Naive thymus-derived CD4-positive, alpha-beta T cell (primary cell): Measurements from ENCODE around the gene SLCO3A1. TPM values are rescaled to one million over a fixed set of nuclear protein-coding genes. Genes with fewer than 3 reads are reported as not detected.

Experiments used
- ATAC-seq: fragments of 150-1000 bp; cut with Tn5 transposase; 2 replicates; pipeline ENCODE4 v1.10.0; 2021; ENCODE audit warnings: mild to moderate bottlenecking, moderate library complexity
- CTCF ChIA-PET: fragments of 350-600 bp; sonication (Branson Sonifier 250); formaldehyde crosslinking; loops from one replicate; lab custom pipeline; 2021; ENCODE audit warnings: antibody characterized with exemption; lab: Charles Lee
- POLR2A ChIA-PET: fragments of 350-600 bp; sonication (Branson Sonifier 250); formaldehyde crosslinking; loops from one replicate; lab custom pipeline; 2021; ENCODE audit warnings: antibody characterized with exemption, inconsistent platforms; lab: Charles Lee
- DNase-seq, 9 donors: peaks; one replicate each; pipeline versions ENCODE4 v3.0.0 to v3.0.0-alpha.2; 2020 to 2022; ENCODE audit warnings: mixed read lengths in 1 of 9
- H3K27ac ChIP-seq: one replicate; pipeline ENCODE4 v1.7.0; 2013; ENCODE audit warnings: mild to moderate bottlenecking, low read depth, low read length, moderate library complexity
- H3K27me3 ChIP-seq, 2 donors: one replicate each; pipeline ENCODE4 v1.7.0; 2013; ENCODE audit warnings: low read length in 2 of 2, mild to moderate bottlenecking in 2 of 2, moderate library complexity in 2 of 2; ENCODE audit not compliant: control insufficient read depth in 2 of 2, insufficient read depth in 2 of 2
- H3K36me3 ChIP-seq, 3 experiments: 1 replicate in 2 of 3; 2 replicates in 1 of 3; pipeline ENCODE4 v1.7.0; 2013; ENCODE audit warnings: low read length in 3 of 3, mild to moderate bottlenecking in 3 of 3, moderate library complexity in 1 of 3; ENCODE audit not compliant: insufficient read depth in 3 of 3, control insufficient read depth in 2 of 3
- H3K4me1 ChIP-seq, 2 donors: one replicate each; pipeline ENCODE4 v1.7.0; 2013; ENCODE audit warnings: low read length in 2 of 2, mild to moderate bottlenecking in 2 of 2, moderate library complexity in 1 of 2; ENCODE audit not compliant: control insufficient read depth in 2 of 2, insufficient read depth in 2 of 2
- H3K4me3 ChIP-seq: 2 replicates; pipeline ENCODE4 v1.7.0; 2013; ENCODE audit warnings: mild to moderate bottlenecking, low read length
- H3K9me3 ChIP-seq, 3 experiments: 1 replicate in 2 of 3; 2 replicates in 1 of 3; pipeline ENCODE4 v1.7.0; 2013; ENCODE audit warnings: low read length in 3 of 3; ENCODE audit not compliant: control insufficient read depth in 2 of 3
- H3K27ac Mint-ChIP-seq, 9 donors: one replicate each; pipeline ENCODE4 v1.8.0; 2020 to 2022; ENCODE audit warnings: mixed read lengths in 9 of 9, mild to moderate bottlenecking in 8 of 9, moderate library complexity in 5 of 9, inconsistent platforms in 2 of 9
- H3K27me3 Mint-ChIP-seq, 5 donors: one replicate each; pipeline ENCODE4 v1.8.0; 2021 to 2022; ENCODE audit warnings: mixed read lengths in 5 of 5, mild to moderate bottlenecking in 1 of 5
- H3K36me3 Mint-ChIP-seq, 5 donors: one replicate each; pipeline ENCODE4 v1.8.0; 2020 to 2022; ENCODE audit warnings: mixed read lengths in 5 of 5, mild to moderate bottlenecking in 3 of 5, inconsistent platforms in 1 of 5
- H3K4me1 Mint-ChIP-seq, 7 donors: one replicate each; pipeline ENCODE4 v1.8.0; 2020 to 2022; ENCODE audit warnings: mixed read lengths in 7 of 7, mild to moderate bottlenecking in 3 of 7, inconsistent platforms in 1 of 7
- H3K4me3 Mint-ChIP-seq, 10 donors: one replicate each; pipeline ENCODE4 v1.8.0; 2020 to 2022; ENCODE audit warnings: mild to moderate bottlenecking in 10 of 10, mixed read lengths in 10 of 10, moderate library complexity in 6 of 10, inconsistent platforms in 2 of 10
- H3K9me3 Mint-ChIP-seq, 11 donors: one replicate each; pipeline ENCODE4 v1.8.0; 2020 to 2022; ENCODE audit warnings: mixed read lengths in 11 of 11, mild to moderate bottlenecking in 4 of 11, inconsistent platforms in 1 of 11, moderate library complexity in 1 of 11
- intact Hi-C, 2 donors: fragments of 100-400 bp; cut with micrococcal nuclease; formaldehyde crosslinking; loops; one replicate each; pipeline ENCODE4 v1.15.1; 2023
- polyA plus RNA-seq, 2 donors: library from polyadenylated mRNA; unstranded; fragments of 300-500 nt; fragmentation: Illumina TruSeq; gene quantifications; one replicate each; pipeline ENCODE4 v1.2.3, GENCODE V29; 2021
- total RNA-seq, 6 experiments: library from RNA in 5 of 6; stranded (reverse) in 5 of 6; gene quantifications; 1 replicate in 5 of 6; 2 replicates in 1 of 6; pipeline ENCODE4 v1.2.3 and lab custom pipeline; 2021 to 2026

SLCO3A1 gene
- total and polyA plus RNA-seq, 7 experiments from 2014 or later = 15.4 to 69.1 (median 24.3) TPM

GRCh38 chr15:91826443-91826842, 27.1 kb upstream of the SLCO3A1 start:
- Histone ChIP-seq H3K27me3 (no peaks in the 10 kb centered on the region), H3K27ac (no peak overlapping the region), H3K9me3 (no peaks in the 10 kb centered on the region), H3K4me3 (no peak overlapping the region), H3K36me3 (no peaks in the 10 kb centered on the region), H3K4me1 (no peaks in the 10 kb centered on the region)
- H3K4me3 Mint-ChIP-seq = no peak overlapping the region
- intact Hi-C loops = no loop called here
- H3K9me3 Mint-ChIP-seq = no peaks in the 10 kb centered on the region
- ChIA-PET CTCF (no interaction called here), POLR2A (interaction anchor here (0.5 kb wide), 1 partner anchor 273 kb away, joined by 3 read pairs; no protein-coding TSS in a partner anchor)
- no peaks in the 10 kb centered on the region for H3K36me3 Mint-ChIP-seq
- H3K27me3 Mint-ChIP-seq = peaks cover 0 to 14% (median 0%) of the 10 kb centered on the region in 5 donors
- H3K4me1 Mint-ChIP-seq = no peaks in the 10 kb centered on the region
- no peak overlapping the region for H3K27ac Mint-ChIP-seq
- DNase-seq (no peak), ATAC-seq (no peak)

GRCh38 chr15:91833056-91833455, 20.5 kb upstream of the SLCO3A1 start:
- intact Hi-C loops = no loop called here
- H3K9me3 Mint-ChIP-seq = peaks cover 0 to 2% (median 0%) of the 10 kb centered on the region in 11 donors
- H3K4me1 ChIP-seq = no peaks in the 10 kb centered on the region
- H3K36me3 Mint-ChIP-seq = no peaks in the 10 kb centered on the region
- H3K27me3 Mint-ChIP-seq = peaks cover 4 to 26% (median 4%) of the 10 kb centered on the region in 5 donors
- no peak overlapping the region for H3K4me3 Mint-ChIP-seq
- no peak overlapping the region for H3K27ac ChIP-seq
- H3K4me1 Mint-ChIP-seq = no peaks in the 10 kb centered on the region
- H3K9me3 ChIP-seq = no peaks in the 10 kb centered on the region
- no peaks in the 10 kb centered on the region for H3K27me3 ChIP-seq
- ChIA-PET CTCF (no interaction called here), POLR2A (no interaction called here)
- ATAC-seq = no peak
- no peak overlapping the region for H3K4me3 ChIP-seq
- H3K27ac Mint-ChIP-seq = no peak overlapping the region
- DNase-seq = no peak
- H3K36me3 ChIP-seq = no peaks in the 10 kb centered on the region

DNA sequence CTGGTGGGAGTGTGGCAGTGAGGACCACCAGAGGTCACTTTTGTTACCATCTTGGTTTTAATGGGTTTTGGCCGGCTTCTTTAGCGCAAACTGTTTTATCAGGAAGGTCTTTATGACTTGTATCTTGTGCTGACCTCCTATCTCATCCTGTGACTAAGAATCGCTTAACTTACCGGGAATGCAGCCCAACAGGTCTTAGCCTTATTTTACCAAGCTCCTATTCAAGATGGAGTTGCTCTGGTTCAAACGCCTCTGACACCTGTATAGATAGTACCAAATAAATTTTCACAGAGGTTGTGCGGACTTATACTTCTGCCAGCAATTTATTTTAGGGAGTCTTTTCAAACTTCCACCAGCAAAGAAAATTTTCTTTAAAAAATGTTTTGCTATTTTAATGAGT, 13.6 kb upstream of the SLCO3A1 start:
- no peak overlapping the region for H3K27ac ChIP-seq
- no peak overlapping the region for H3K4me3 Mint-ChIP-seq
- POLR2A ChIA-PET = no interaction called here
- H3K4me1 Mint-ChIP-seq = no peaks in the 10 kb centered on the region
- H3K27me3 ChIP-seq = no peaks in the 10 kb centered on the region
- ATAC-seq (no peak), DNase-seq (no peak)
- H3K9me3 Mint-ChIP-seq = peaks cover 0 to 9% (median 2%) of the 10 kb centered on the region in 11 donors
- CTCF ChIA-PET = interaction anchor here (0.7 kb wide), 1 partner anchor 10 kb away, joined by 3 read pairs; no protein-coding TSS in a partner anchor
- H3K9me3 ChIP-seq = no peaks in the 10 kb centered on the region
- no peak overlapping the region for H3K4me3 ChIP-seq
- no peaks in the 10 kb centered on the region for H3K4me1 ChIP-seq
- H3K27me3 Mint-ChIP-seq = peaks cover 13 to 48% (median 39%) of the 10 kb centered on the region in 5 donors
- H3K36me3 ChIP-seq = no peaks in the 10 kb centered on the region
- intact Hi-C loops = no loop called here
- peaks cover 0 to 3% (median 0%) of the 10 kb centered on the region in 5 donors for H3K36me3 Mint-ChIP-seq
- H3K27ac Mint-ChIP-seq = no peak overlapping the region

DNA sequence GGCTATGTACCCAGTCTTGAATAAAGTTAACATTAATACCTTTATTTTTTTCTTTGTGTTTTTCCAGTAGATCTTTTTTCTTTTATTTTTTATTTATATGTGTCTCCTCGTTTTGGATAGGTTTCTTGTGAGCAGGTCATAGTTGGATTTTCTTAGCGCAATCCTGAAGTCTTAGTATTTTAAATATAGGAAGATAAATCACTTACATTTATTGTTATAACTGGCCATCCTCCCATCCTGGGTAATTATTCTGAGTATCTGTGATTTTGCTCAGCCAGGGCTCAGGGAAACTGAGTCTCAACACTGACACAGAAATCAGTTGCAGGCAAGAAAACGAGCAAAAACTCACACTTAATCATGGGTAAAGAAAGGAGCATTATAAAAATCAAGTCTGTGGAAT, 11.6 kb upstream of the SLCO3A1 start:
- Mint-ChIP-seq H3K36me3 (peaks cover 0 to 3% (median 0%) of the 10 kb centered on the region in 5 donors), H3K4me1 (peaks cover 0 to 2% (median 0%) of the 10 kb centered on the region in 7 donors), H3K27ac (no peak overlapping the region), H3K27me3 (peaks cover 13 to 52% (median 40%) of the 10 kb centered on the region in 5 donors), H3K4me3 (no peak overlapping the region), H3K9me3 (peaks cover 0 to 9% (median 0%) of the 10 kb centered on the region in 11 donors)
- H3K4me1 ChIP-seq = no peaks in the 10 kb centered on the region
- CTCF ChIA-PET = no interaction called here
- H3K27ac ChIP-seq = no peak overlapping the region
- ATAC-seq = no peak
- DNase-seq = no peak
- POLR2A ChIA-PET = no interaction called here
- intact Hi-C loops = no loop called here
- H3K36me3 ChIP-seq = no peaks in the 10 kb centered on the region
- H3K9me3 ChIP-seq = no peaks in the 10 kb centered on the region
- H3K4me3 ChIP-seq = no peak overlapping the region
- H3K27me3 ChIP-seq = no peaks in the 10 kb centered on the region

- peaks cover 0 to 9% (median 0%) of the 10 kb centered on the region in 11 donors for H3K9me3 Mint-ChIP-seq
- intact Hi-C loops = no loop called here
- CTCF ChIA-PET = no interaction called here
- POLR2A ChIA-PET = no interaction called here
- peaks cover 0 to 3% (median 0%) of the 10 kb centered on the region in 5 donors for H3K36me3 Mint-ChIP-seq
- Histone ChIP-seq H3K4me3 (no peak overlapping the region), H3K9me3 (no peaks in the 10 kb centered on the region), H3K36me3 (no peaks in the 10 kb centered on the region), H3K27ac (no peak overlapping the region), H3K27me3 (no peaks in the 10 kb centered on the region), H3K4me1 (peaks cover under 1 to 4% of the 10 kb centered on the region in 2 donors)
- H3K4me1 Mint-ChIP-seq = peaks cover under 1 to 8% (median 2%) of the 10 kb centered on the region in 7 donors
- H3K4me3 Mint-ChIP-seq = no peak overlapping the region
- DNase-seq (no peak), ATAC-seq (no peak)
- no peak overlapping the region for H3K27ac Mint-ChIP-seq
- peaks cover 9 to 60% (median 35%) of the 10 kb centered on the region in 5 donors for H3K27me3 Mint-ChIP-seq
Measured at GRCh38 chr15:91844341-91844740, 9.2 kb upstream of the SLCO3A1 start.

GRCh38 chr15:91844928-91845327, 8.6 kb upstream of the SLCO3A1 start:
- peaks cover 9 to 59% (median 35%) of the 10 kb centered on the region in 5 donors for H3K27me3 Mint-ChIP-seq

DNA sequence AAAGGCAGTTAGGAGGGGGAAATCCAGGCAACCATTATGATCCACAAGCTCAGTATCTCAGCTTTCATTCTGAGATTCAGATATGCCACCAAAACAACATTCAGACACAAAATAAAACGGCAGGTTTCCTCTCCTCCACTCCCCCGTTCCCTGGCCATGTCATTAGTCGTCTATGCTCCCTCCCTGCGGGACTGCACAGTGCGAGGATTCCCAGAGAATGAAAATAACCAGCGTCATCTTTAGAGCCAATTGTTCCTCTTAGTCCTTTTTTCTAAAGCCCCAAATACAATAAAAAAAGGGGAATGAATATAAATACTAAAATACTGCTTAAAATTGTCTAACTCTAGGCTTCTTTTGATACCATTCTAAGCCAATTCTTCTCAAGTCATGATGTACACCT, 7.8 kb upstream of the SLCO3A1 start:
- Histone ChIP-seq H3K9me3 (no peaks in the 10 kb centered on the region), H3K4me1 (peaks cover 6 to 11% of the 10 kb centered on the region in 2 donors), H3K4me3 (no peak overlapping the region), H3K27ac (no peak overlapping the region), H3K27me3 (no peaks in the 10 kb centered on the region), H3K36me3 (no peaks in the 10 kb centered on the region)
- peaks cover 4 to 54% (median 32%) of the 10 kb centered on the region in 5 donors for H3K27me3 Mint-ChIP-seq
- ChIA-PET CTCF (interaction anchor here (0.6 kb wide), 1 partner anchor 57 kb away, joined by 3 read pairs; no protein-coding TSS in a partner anchor), POLR2A (no interaction called here)
- DNase-seq = no peak
- no peak overlapping the region for H3K27ac Mint-ChIP-seq
- no peak for ATAC-seq
- intact Hi-C loops = no loop called here
- no peak overlapping the region for H3K4me3 Mint-ChIP-seq
- H3K4me1 Mint-ChIP-seq = peaks cover 8 to 19% (median 11%) of the 10 kb centered on the region in 7 donors
- peaks cover 0 to 3% (median 0%) of the 10 kb centered on the region in 5 donors for H3K36me3 Mint-ChIP-seq
- H3K9me3 Mint-ChIP-seq = peaks cover 0 to 9% (median 3%) of the 10 kb centered on the region in 11 donors

More at GRCh38 chr15:91844928-91845327, 8.6 kb upstream of the SLCO3A1 start:
- ChIA-PET POLR2A (no interaction called here), CTCF (interaction anchor here (0.6 kb wide), 1 partner anchor 57 kb away, joined by 3 read pairs; no protein-coding TSS in a partner anchor)
- intact Hi-C loops = no loop called here
- no peak overlapping the region for H3K27ac ChIP-seq
- ATAC-seq = no peak
- H3K9me3 ChIP-seq = no peaks in the 10 kb centered on the region
- H3K27me3 ChIP-seq = no peaks in the 10 kb centered on the region
- no peaks in the 10 kb centered on the region for H3K36me3 ChIP-seq
- Mint-ChIP-seq H3K4me1 (peaks cover 7 to 13% (median 8%) of the 10 kb centered on the region in 7 donors), H3K4me3 (no peak overlapping the region), H3K27ac (no peak overlapping the region), H3K9me3 (peaks cover 0 to 9% (median 2%) of the 10 kb centered on the region in 11 donors), H3K36me3 (peaks cover 0 to 3% (median 0%) of the 10 kb centered on the region in 5 donors)
- H3K4me3 ChIP-seq = no peak overlapping the region
- no peak for DNase-seq
- peaks cover 6 to 10% of the 10 kb centered on the region in 2 donors for H3K4me1 ChIP-seq
